Measurements from ENCODE around the gene PCNT. TPM values are rescaled to one million over a fixed set of nuclear protein-coding genes. Genes with fewer than 3 reads are reported as not detected.
"Not testable (repeated sequence)": the region's sequence is repeated elsewhere in the genome, so short reads cannot be mapped to it uniquely, and the experiment has no call there.

Gene PCNT
- total and polyA plus RNA-seq, 10 donors: 6.4 to 43.7 (median 35.4) TPM

- intact Hi-C loops (cut with DNase I; ENCODE audit: low total_unique reads): no loop called here
- Histone ChIP-seq H3K36me3 (peaks cover 3 to 97% (median 56%) of the 10 kb centered on the region in 6 donors), H3K4me1 (no peaks in the 10 kb centered on the region), H3K27ac (no peak overlapping the region), H3K9me3 (no peaks in the 10 kb centered on the region), H3K4me3 (no peak overlapping the region), H3K27me3 (replicated peaks in 1 of 7) (no peaks in the 10 kb centered on the region)
- TF ChIP-seq POLR2AphosphoS5 (IDR thresholded peaks at IDR 0.05) (no peak), CTCF (IDR thresholded peaks at IDR 0.05 in 8 of 11, conservative IDR thresholded peaks at IDR 0.05 in 3 of 11) (no peak), POLR2A (IDR thresholded peaks at IDR 0.05) (no peak)
- WGBS, 5 donors: 85 to 96% (median 91%) methylated on average over 15 of the region's 15 CpGs
- no peak for DNase-seq
These were observed 78.5 kb downstream of the PCNT start for GRCh38 chr21:46402421-46402820.

GRCh38 chr21:46403234-46403811 lies 79.4 kb downstream of the PCNT start:
- DNase-seq, H3K9me3 ChIP-seq: not testable (repeated sequence)

DNA sequence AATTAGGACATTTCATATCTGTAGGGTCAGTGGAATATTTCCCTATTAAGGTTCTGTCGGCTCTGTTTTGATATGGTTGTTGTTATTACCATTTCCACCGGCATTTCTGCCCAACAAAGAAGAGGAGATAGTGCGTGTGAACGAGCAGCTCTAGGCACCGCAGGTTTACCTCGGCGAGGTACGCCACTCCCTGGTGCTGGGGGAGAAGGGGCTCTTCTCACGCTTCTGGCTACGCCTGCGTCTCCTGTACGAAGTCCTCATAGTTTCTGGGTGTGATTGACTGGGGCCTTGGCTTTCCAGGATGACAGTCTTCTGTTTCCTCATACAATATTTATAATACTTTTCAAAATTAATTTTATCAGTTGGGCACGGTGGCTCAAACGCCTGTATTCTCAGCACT lies 80.3 kb downstream of the PCNT start:
- Histone ChIP-seq H3K27ac (no peak overlapping the region), H3K4me3 (no peak overlapping the region), H3K27me3 (replicated peaks in 1 of 7) (no peaks in the 10 kb centered on the region), H3K4me1 (no peaks in the 10 kb centered on the region), H3K36me3 (peaks cover 3 to 95% (median 41%) of the 10 kb centered on the region in 6 donors), H3K9me3 (no peaks in the 10 kb centered on the region)
- no peak for DNase-seq
- 95 to 97% (median 97%) methylated on average over 14 of the region's 14 CpGs for WGBS, 5 donors
- TF ChIP-seq POLR2A (IDR thresholded peaks at IDR 0.05) (no peak), POLR2AphosphoS5 (IDR thresholded peaks at IDR 0.05) (no peak), CTCF (IDR thresholded peaks at IDR 0.05 in 8 of 11, conservative IDR thresholded peaks at IDR 0.05 in 3 of 11) (no peak)
- intact Hi-C loops (cut with DNase I; ENCODE audit: low total_unique reads): no loop called here

More at GRCh38 chr21:46403234-46403811, 79.4 kb downstream of the PCNT start:
- peaks cover 3 to 96% (median 47%) of the 10 kb centered on the region in 6 donors for H3K36me3 ChIP-seq
- H3K27ac ChIP-seq; H3K4me1 ChIP-seq; H3K4me3 ChIP-seq; H3K27me3 ChIP-seq (replicated peaks in 1 of 7); intact Hi-C loops (cut with DNase I; ENCODE audit: low total_unique reads): not testable (repeated sequence)
- WGBS, 5 donors: 93 to 99% (median 97%) methylated on average over 47 of the region's 47 CpGs

GRCh38 chr21:46406001-46406400 lies 82.0 kb downstream of the PCNT start:
- Histone ChIP-seq H3K36me3 (peaks cover 3 to 95% (median 34%) of the 10 kb centered on the region in 6 donors), H3K4me1 (no peaks in the 10 kb centered on the region), H3K9me3 (no peaks in the 10 kb centered on the region), H3K4me3 (no peak overlapping the region), H3K27me3 (replicated peaks in 1 of 7) (no peaks in the 10 kb centered on the region), H3K27ac (no peak overlapping the region)
- no peak for DNase-seq
- intact Hi-C loops (cut with DNase I; ENCODE audit: low total_unique reads): no loop called here
- 88 to 93% (median 89%) methylated on average over 8 of the region's 8 CpGs for WGBS, 5 donors
- TF ChIP-seq POLR2AphosphoS5 (IDR thresholded peaks at IDR 0.05) (no peak), CTCF (IDR thresholded peaks at IDR 0.05 in 8 of 11, conservative IDR thresholded peaks at IDR 0.05 in 3 of 11) (no peak), POLR2A (IDR thresholded peaks at IDR 0.05) (no peak)

Data from spleen (tissue), 11 donors.